ENCODE data around the gene DCLRE1C.
"Not testable (repeated sequence)": the region's sequence is repeated elsewhere in the genome, so short reads cannot be mapped to it uniquely, and the experiment has no call there.

DCLRE1C gene

GRCh38 chr10:14954001-14954770, at the start of gene DCLRE1C:
DCLRE1C (minus strand) TSS chr10:14954096; CDS start chr10:14954010, 86 bp downstream.
- DNase-seq (ENCODE audit: low read depth) = peak; percentile 82

DNA sequence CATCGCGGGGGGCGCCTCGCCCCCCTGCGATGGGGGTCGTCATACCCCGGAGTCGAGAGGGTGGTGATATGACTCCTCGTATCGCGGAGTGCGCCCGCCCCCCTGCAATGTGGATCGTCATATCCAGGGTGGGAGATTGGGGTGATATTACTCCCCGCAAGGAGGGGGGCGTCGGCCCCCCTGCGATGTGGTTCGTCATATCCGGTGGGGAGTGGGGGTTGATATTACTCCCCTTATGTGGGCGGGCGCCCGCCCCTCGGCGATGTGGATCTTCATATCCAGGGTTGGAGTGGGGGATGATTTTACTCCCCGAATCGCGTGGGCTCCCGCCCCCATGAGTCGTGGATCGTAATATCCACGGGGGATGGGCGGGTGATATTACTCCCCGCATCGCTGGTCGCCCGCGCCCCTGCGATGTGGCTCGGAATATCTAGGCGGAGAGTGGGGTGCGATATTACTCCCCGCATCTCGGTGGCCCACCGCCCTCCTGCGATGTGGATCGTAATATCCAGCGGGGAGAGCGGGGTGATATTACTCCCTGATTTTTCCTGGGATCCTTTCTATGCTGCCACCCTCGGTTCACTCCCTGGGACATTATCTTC, 42.2 kb upstream of the DCLRE1C start:
- DNase-seq (ENCODE audit: low read depth) = no peak

- not testable (repeated sequence) for DNase-seq (ENCODE audit: low read depth)
Observed at GRCh38 chr10:14993500-14994455, 39.9 kb upstream of the DCLRE1C start.

- not testable (repeated sequence) for DNase-seq (ENCODE audit: low read depth)
Observed at GRCh38 chr10:14992336-14992735, 38.4 kb upstream of the DCLRE1C start.

DNA sequence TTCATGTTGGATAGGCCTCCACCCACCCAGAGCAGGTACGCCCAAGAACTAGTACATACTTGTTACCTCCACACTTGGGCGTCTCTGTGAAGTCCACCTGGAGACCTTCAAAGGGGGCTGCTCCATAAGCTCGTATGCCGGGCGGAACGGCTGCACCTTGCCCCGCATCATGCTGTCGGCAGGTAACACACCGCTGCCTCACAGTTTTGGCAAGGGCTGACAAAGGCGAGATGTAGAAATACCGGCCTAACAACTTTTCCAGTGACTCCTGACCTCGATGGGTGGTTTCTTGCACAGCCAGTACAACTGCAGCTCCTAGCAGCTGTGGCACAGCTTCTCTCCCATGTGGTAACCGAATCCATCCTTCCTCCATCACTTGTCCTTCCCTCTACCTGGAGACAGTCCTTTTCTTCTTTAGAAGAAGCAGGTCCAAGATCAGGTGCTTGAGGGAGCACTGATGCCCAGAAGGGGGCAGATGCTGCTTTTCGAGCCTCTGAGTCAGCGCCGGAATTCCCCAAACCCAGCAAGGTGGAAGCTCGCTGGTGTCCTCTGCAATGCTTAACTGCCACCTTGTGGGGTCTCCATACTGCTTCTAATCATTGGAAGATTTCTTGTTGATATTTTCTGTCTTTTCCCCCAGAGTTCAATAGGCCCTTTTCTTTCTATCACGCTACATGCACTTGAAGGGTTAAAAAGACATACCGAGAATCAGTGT, 37.3 kb upstream of the DCLRE1C start:
- DNase-seq (ENCODE audit: low read depth) = peak; percentile 22

DNA sequence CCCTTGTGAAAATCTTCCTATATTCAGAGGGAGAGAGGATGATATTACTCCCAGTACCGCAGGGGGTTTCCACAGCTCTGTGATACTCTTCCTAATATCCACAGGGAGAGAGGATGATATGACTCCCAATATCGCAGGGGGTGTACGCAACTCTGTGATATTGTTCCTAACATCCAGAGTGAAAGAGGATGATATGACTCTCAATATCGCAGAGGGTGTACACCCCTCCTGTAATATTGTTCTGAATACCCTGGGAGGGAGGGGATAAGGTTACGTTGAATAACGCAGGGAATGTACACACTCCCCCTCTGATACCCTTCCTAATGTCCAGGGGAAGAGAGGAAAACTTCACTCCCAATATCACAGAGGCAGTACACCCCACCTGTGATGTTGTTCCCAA, 35.7 kb upstream of the DCLRE1C start:
- DNase-seq (ENCODE audit: low read depth) = not testable (repeated sequence)

GRCh38 chr10:14982744-14983143, 28.8 kb upstream of the DCLRE1C start:
- no peak for DNase-seq (ENCODE audit: low read depth)

DNA sequence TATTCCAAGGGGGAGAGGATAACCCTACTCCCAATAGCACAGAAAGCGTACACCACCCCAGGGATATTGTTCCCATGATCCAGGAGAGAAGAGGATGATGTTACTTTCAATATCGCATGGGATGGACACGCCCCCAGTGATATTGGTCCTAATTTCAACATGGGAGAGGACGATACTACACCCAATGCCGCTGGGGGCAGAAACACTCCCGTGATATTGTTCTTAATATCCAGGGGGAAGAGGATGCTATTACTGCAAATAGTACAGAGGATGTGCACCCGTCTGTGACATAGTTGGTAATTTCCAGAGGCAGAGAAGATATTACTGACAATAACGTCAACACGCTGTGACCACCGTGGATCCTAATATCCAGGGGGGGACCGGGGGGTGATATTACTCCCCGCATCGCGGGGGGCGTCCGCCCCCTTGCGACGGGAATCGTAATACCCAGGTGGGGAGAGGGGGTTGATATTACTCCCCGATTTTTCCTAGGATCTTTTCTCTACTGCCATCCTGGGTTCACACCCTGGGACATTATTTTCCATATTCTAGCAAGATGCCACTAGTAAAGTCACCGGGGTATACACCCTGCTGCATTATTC, 21.9 kb upstream of the DCLRE1C start:
- DNase-seq (ENCODE audit: low read depth) = no peak

- DNase-seq (ENCODE audit: low read depth) = not testable (repeated sequence)
Observed at GRCh38 chr10:14974153-14974998, 20.5 kb upstream of the DCLRE1C start.

DNA sequence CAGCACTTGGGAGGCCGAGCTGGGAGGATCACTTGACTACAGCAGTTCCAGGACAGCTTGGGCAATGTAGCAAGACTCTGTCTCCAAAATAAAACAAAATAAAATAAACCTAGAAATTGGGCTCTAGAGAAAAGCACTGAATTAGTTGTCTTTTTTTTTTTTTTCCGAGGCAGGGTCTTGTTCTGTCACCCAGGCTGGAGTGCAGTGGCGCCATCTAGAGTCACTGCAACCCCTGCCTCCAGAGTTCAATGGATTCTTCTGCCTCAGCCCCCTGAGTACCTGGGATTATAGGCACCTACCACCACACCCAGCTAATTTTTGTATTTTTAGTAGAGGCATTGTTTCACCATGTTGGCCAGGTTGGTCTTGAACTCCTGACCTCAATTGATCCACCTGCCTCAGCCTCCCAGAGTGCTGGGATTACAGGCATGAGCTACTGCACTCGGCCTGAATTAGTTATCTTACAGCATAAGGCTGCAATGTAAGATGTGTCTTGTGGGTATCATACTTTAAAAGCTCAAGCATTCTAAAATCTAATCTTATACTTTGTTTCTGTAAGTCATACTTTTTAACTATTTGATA, 18.1 kb upstream of the DCLRE1C start:
- DNase-seq (ENCODE audit: low read depth) = peak; percentile 22

- DNase-seq (ENCODE audit: low read depth) = no peak
Observed at GRCh38 chr10:14967897-14968296, 14.0 kb upstream of the DCLRE1C start.

GRCh38 chr10:14959221-14960057, 5.5 kb upstream of the DCLRE1C start, which contains the start of gene MEIG1:
MEIG1 (plus strand) TSS chr10:14959388; CDS start chr10:14966469, 7,081 bp downstream.
- peak; percentile 95 for DNase-seq (ENCODE audit: low read depth)

DNA sequence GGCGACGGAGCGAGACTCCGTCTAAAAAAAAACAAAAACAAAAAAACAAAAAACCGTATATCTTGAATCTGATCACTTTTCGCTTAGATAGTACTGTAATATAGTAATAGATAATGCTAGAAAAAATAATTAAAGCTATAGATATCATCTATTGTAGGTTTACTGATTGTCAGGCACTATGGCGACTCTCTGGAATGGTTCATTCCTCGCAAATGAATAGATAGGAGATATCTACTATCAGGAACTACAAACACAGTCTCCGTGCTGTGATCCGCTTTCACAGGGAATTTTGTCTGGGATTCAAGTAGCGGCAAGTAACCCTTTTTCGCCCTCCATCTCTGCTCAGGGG, 5.0 kb upstream of the DCLRE1C start:
- DNase-seq (ENCODE audit: low read depth) = no peak

GRCh38 chr10:14954934-14955333, 1.0 kb upstream of the DCLRE1C start:
- DNase-seq (ENCODE audit: low read depth) = no peak

DNA sequence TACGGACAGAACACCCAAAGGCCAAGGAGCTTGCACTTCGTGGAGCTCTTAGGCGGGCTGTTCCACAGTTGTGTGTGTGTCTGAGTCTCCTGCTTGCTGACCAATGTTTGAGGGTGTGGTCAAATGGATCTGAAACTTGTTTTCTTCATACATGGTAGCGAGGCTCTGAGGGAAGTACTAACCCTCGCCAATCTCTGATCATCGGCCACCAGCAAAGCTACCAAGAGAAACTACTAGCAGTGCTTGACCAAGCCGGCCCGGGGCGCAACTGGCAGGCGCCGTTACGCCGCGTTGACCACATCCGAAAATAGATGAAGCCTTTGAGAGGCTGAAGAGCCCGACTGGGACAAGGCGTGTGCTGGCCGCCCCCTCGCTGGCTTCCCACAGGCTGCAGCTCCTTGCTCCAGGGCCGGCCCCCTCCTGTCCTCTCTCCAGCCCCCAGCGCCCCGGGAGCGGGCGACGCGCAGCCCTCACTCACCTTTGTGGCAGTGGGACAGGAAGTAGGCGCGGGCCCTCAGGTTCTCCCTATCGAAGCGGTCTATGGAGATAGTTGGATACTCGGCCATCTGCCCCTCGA, 384 bp downstream of the DCLRE1C start:
- peak; percentile 65 for DNase-seq (ENCODE audit: low read depth)

DNA sequence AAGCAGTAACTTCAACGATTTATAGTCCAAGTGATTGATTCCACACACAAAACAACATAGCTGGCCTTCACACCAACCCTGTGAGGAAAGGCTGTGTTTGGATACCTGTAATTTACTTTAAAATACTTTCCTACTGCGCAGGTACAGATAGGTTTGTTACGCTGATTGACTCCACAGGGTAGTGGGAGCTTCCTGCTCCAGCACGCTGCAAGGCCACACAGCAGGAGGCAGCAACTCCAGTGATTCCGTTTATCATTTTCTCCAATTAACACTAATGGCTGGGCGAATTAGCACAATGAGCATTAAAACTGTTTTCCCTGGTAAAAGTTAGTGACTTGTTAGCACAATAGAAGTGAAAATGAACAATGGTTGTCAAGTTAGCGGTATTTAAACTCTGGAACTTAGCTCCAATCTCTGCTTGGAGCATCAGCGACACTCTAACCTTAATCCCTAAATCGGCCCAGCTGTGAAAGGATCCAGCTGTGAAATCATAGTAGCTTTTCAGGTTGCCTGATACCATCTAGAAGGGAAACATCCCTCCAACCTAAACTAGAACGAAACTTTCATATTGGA, 959 bp downstream of the DCLRE1C start:
- no peak for DNase-seq (ENCODE audit: low read depth)

- DNase-seq (ENCODE audit: low read depth) = no peak
Observed at GRCh38 chr10:14949291-14949690, 4.6 kb downstream of the DCLRE1C start.

GRCh38 chr10:14947268-14947667, 6.6 kb downstream of the DCLRE1C start:
- no peak for DNase-seq (ENCODE audit: low read depth)

All from fibroblast of gingiva (primary cell).